ENCODE measurements around the gene NECTIN3.

Gene NECTIN3

DNA sequence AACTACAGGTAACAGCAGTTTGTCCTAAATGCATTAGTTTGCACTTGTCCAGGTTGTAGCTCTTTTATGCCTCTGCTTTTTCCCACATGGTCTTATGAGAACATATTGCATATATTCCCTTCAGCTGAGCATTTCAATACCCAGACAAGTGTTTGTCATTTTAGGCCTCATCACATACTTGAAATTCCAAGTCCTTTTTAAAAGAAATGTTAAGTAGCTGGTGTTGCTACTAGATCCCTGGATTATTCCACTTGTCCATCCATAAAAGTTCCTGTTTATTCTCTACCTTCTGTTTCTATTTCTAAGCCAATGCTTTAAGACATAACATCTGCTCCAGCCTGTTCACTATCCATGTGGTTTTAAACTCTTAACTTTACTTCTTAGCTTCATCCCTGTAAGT is 128.4 kb downstream of the NECTIN3 start:
- no peak for DNase-seq

DNA sequence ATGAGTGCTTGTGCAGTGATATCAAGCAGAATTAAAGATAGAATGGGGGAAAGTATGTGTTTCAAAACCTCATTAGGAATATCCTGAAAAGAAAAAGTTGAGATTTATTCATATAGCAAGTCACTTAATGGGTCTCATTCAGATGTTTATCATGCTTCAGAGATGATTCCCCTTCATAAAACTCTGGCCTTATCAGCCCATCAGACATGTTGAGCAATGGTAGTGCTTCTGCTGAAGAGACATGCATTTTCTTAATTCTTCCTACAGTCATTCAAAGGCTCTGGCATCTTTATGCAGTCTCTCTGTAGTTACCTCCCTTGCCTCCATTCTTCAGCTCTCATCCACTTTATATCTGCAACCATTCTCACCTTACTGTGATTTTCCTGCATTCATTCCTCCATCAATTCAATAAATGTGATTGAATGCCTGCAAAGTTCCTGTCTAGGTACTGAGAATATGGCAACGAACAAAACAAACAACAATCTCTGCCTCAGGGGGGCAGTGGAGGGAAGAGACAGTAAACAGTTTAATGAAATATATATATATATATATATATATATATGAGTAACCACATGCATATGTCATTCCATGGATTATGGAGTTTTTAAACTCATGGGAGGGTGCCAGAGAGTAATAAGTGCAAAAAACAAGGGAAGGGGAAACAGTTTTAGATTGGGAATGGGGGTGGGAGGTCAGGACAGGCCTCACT is 138.5 kb downstream of the NECTIN3 start:
- DNase-seq = no peak

DNA sequence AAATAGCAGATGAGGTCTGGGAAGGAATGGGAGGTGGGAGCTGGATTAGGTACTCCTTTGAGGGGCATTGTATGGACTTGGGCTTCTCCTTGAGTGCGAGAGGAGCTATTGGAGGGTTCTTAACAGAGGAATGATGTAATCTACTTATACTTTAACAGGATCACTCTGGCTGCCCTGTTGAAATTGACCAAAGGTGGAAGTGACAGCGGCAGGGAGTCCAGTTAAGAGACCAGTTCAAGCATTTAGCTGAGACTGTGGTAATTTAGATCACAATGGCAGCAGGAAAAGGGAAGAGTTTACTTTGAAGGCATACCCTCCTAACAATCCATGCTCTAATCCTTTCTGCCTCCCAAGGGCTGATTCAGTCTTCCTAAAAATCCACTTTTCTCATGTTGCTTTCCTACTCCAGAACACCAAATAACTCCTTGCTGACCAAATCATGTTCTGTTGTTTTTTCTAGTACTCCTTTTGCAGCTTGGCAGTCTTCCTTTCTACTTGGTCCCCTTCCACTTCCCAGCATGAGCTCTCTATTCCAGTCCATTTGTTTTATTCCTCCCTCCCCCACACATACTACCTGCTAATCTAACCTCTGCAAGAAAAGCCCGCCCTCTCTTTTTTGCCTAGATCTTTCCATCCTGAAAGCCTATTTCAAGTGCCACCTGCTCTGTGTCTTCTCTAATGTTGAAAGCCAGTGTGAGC is 139.4 kb downstream of the NECTIN3 start:
- DNase-seq = no peak

GRCh38 chr3:111212511-111212910 is 140.9 kb downstream of the NECTIN3 start:
- no peak for DNase-seq

DNA sequence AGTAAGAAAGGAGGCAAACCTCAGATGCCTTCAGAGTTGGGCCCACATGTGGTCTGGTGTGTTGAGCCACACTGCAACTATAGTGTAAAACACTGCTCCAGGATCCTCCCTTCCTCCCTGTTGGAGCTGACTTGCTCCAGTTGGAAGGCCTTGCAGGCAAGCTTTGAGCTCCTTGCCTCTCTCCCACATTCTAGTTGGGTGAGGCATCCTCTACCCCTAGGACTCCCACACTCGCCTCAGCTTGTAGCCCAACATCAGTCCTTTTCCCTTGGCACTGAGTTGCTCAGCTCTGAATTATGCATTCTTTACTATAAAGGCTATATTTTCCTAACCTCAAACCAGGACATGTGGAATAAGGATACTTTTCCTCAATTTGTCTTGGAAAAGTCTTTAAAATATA is 143.9 kb downstream of the NECTIN3 start:
- DNase-seq = no peak

- no peak for DNase-seq
These were observed 147.0 kb downstream of the NECTIN3 start for GRCh38 chr3:111218615-111219014.

GRCh38 chr3:111227216-111227615 is 155.6 kb downstream of the NECTIN3 start:
- DNase-seq = no peak

GRCh38 chr3:111229301-111229700 is 157.7 kb downstream of the NECTIN3 start:
- no peak for DNase-seq

DNA sequence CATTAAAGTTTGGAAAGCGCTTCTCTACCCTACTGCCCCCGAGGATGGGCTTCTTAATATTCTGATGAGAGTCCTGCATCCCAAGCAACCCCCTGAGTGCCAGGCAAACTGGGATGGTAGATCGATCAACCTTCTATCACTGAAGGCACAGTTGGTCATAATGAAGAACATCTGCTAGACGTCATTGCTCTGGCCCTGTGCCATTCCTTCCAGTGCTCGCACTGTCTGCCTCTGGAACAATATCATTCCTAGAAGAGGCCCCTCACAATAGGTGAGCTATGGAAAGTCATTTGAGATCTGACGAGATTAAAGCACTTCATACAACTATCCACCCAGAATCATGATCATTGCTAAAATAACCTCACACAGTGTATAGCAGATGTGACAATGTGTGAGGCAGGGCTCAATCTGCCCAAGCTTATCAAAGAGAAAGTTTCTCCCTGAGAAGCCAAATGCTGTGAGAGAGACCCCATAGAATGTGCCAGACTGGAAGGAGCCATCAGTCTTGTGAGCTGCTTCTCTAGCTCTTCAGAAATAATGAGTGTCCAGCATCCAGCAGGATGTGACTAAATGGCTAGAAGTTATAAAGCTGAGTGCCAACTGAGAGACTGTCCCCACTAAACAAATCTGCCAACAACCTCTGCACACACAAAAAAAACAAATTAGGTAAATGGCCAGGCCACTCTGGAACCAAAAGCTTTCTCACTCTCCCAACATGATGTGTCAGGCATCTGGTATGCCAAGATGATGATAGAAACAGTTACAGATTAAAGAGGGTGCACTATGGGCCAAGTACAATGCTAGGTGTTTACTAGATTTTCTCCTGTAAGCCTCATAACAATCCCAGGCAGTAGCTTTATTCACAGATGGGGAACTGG is 165.5 kb downstream of the NECTIN3 start:
- no peak for DNase-seq

GRCh38 chr3:111237946-111238345 is 166.3 kb downstream of the NECTIN3 start:
- DNase-seq = no peak

DNA sequence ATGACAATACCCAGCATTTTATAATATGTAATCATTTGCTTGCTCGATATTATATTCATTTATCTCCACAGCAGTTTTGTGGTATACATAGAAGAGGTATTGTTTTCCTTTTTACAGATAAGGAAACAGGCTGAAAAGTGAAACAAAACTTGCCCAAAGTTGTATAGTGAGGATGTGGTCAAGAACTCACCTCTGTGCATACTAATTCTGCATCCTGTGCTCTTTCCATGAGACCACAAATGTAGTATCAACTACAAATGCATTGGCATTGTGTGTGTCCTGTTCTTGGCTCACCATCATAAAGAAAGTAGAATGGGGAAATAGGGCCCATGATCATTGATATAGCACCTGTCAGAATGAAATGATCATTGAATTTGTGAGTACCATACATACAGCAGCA is 167.3 kb downstream of the NECTIN3 start:
- no peak for DNase-seq

- DNase-seq = no peak
These were observed 170.3 kb downstream of the NECTIN3 start for GRCh38 chr3:111241960-111242359.
